Effector CD8-positive, alpha-beta T cell (primary cell): ENCODE data around the gene TMPRSS12.
"Not testable (repeated sequence)": the region's sequence is repeated elsewhere in the genome, so short reads cannot be mapped to it uniquely, and the experiment has no call there.

Source experiments
- DNase-seq: peaks from one replicate; lab custom pipeline; 2025; lab: John Stamatoyannopoulos, UW

The TMPRSS12 gene

DNA sequence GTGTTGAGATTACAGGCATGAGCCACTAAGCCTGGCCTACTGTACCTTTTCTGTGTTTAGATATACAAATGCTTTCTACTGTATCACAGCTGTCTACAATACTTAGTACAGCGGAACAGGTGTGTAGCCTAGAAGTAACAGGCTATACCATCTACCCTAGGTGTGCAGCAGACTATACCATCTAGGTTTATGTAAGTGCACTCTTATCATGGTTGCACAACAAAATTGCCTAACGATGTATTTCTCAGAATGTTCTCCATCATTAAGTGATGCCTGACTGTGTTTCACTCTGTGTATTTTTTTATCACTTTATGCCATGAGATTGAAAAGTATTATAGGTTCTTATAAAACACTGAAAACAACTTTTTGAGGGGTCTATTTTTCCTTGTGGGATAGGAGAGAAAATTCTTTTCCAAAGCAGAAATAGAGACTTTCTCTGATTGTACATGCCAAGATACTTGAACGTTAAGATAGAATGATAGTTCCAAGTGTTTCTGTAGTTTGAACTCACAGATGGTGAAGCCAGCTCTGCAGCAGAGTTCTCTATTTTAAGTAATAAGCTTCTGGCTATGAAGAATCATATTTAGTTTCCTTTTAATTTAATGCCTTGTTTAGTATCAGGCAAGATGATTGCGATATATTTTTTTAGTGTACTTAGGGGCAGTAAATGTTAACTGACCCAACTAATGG, 17.0 kb downstream of the TMPRSS12 start:
- no peak for DNase-seq

DNA sequence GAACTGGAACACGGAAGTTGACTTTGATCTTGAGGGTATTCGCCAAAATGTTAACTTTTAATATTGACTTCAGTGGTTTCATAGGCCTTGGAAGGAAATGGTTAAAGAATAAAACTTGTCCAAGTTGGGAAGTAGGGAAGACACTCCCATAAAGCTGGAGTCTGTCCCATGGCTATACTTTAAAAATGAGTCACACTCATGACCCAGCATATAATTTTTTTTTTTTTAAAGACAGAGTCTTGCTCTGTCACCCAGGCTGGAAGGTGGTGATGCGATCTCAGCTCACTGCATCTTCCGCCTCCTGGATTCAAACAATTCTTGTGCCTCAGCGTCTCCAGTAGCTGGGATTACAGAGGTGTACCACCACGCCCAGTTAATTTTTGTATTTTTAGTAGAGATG, 19.6 kb downstream of the TMPRSS12 start:
- no peak for DNase-seq

DNA sequence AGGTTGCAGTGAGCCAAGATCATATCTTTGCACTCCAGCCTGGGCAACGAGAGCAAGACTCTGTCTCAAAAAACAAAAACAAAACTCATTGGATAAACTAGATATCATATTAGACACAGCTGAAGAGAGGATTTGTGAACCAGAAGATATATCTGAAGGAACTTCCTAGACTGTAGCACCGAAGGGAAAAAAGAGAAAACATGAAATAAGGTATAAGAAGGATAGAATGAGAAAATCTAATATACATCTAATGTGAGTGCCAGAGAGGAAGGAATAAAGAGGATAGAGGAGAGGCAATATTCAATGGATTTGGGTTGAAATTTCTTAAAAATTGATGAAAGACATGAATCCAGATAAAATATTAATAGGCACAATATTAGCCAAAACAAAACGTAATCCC, 22.5 kb downstream of the TMPRSS12 start:
- DNase-seq = no peak

DNA sequence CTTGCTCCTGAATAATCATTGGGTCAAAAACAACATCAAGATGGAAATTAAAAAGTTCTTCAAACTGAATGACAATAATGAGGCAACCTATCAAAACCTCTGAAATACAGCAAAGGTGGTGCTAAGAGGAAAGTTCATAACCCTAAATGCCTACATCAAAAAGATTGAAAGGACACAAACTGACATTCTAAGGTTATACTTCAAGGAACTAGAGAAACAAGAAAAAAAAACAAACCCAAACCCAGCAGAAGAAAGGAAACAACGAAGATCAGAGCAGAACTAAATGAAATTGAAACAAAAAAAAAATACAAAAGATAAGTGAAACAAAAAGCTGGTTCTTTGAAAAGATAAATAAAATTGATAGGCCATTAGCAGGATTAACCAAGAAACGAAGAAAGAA, 26.2 kb downstream of the TMPRSS12 start:
- DNase-seq = not testable (repeated sequence)

DNA sequence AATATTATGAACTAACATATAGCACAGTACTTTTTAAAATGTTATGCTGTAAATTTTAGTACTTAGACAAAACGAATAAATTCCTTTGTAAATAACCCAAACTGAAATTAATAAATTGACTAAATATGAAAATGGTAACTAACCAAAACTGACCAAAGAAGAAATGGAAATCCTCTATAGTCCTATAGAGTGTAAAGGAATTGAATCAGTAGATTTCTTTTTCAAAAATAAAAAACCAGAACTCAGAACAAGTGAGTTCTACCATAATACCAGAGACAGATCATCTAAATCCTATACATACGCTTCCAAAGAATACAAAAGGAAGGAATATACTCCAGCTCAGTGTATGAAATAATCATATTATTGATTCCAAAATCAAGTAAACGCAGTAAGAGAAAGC, 39.8 kb downstream of the TMPRSS12 start:
- no peak for DNase-seq

DNA sequence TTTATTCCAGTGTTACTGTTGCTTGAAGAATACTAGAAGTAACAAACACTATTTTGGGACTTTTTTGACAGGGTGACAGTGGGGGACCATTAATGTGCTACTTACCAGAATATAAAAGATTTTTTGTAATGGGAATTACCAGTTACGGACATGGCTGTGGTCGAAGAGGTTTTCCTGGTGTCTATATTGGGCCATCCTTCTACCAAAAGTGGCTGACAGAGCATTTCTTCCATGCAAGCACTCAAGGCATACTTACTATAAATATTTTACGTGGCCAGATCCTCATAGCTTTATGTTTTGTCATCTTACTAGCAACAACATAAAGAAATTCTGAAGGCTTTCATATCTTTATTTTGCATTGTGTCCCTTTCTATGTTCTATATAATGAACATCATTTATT, 44.5 kb downstream of the TMPRSS12 start:
- DNase-seq = no peak

DNA sequence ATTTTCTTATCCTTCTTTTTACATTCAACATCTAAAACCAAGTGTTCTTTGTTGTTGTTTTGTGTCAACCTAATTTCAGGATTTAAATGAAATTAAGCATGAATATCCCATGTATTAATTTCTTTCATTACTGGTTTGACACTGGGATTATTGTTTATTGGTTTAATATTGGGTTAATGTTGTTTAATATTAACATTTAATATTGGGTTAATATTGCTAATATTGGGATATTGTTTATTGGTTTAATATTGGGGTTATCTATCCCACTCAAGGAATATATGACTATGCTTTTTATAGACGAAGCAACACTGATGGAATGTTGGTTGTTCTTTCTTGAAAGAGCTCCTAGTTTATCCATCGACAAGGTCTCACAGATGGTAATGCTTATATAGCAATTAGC, 45.9 kb downstream of the TMPRSS12 start:
- no peak for DNase-seq

DNA sequence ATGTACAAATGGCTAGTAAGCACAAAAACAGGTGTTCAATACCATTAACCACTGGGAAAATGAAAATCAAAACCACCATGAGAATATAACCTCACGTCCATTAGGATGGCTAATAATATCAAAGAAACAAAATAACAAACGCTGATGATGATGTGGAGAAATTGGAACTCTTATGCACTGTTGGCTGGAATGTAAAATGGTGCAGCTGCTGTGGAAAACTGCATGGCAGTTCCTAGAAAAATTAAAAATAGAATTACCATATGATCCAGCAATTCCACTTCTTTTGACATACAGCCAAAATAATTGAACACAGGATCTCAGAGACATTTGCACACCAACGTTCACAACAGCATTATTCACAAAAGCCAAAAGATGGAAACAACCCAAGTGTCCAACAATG, 51.5 kb downstream of the TMPRSS12 start:
- no peak for DNase-seq

DNA sequence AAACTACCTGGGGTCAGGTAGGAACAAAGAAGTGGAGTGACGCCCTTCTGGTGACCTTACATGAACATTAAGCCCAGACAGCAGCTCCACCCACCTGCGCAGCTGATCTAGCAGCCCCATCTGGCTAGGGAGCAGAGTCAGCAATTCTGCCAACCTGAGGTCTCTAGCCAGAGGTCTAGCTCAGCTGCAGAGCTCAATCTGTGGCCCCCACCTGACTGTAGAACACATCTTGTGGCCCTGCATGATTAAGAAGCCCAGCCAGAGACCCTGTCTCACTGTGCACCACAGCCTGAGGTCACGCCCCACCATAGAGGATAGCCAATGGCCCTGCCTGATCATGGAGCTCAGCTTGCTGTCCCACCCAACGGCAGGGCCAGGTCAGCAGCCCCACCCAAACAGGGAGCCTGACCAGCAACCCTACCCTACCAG, 59.0 kb downstream of the TMPRSS12 start:
- DNase-seq = no peak

DNA sequence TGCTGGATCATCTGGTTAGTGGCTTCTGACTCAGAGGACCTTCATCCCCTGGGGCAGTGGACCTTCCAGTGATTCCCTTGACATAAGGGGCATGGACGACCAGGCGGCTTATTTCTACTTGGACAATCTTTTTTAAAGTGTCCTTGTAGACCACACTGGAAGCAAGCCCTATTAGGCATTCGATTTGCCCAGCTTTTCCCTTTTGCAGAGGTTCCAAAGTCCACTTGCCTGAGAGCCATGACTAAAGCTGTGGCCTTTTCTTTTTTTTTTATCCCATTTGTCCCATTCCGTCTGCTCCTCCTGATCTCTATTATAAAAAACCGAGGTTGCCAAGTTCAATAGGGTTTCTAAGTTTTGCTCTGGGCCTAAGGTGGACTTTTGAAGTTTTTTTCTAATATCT, 65.8 kb downstream of the TMPRSS12 start:
- not testable (repeated sequence) for DNase-seq

DNA sequence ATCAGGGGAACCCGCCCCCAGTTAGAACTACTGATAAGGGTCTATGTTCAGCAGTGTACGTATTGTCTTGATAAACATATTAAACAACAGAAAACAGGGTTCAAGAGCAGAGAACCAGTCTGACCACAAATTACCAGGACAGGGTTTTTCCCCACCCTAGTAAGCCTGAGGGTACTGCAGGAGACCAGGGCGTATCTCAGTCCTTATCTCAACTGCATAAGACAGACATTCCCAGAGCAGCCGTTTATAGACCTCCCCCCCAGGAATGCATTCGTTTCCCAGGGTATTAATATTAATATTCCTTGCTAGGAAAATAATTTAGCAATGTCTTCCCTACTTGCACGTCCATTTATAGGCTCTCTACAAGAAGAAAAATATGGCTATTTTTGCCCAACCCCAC, 69.6 kb downstream of the TMPRSS12 start:
- DNase-seq = not testable (repeated sequence)

DNA sequence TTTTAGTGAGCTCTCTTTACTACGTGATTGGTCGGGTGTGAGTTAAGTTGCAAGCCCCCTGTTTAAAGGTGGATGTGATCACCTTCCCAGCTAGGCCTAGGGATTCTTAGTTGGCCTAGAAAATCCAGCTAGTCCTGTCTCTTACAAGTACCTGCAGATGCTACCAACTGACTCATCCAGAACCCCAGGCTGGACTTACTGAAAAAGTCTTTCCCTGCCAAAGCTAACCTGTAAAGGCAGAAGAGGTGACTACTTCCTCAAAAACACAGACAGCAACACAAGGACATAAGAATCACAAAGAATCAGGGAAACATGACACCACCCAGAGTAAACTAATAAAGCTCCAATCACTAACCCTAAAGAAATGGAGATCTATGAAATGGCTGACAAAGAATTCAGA, 70.5 kb downstream of the TMPRSS12 start:
- no peak for DNase-seq

DNA sequence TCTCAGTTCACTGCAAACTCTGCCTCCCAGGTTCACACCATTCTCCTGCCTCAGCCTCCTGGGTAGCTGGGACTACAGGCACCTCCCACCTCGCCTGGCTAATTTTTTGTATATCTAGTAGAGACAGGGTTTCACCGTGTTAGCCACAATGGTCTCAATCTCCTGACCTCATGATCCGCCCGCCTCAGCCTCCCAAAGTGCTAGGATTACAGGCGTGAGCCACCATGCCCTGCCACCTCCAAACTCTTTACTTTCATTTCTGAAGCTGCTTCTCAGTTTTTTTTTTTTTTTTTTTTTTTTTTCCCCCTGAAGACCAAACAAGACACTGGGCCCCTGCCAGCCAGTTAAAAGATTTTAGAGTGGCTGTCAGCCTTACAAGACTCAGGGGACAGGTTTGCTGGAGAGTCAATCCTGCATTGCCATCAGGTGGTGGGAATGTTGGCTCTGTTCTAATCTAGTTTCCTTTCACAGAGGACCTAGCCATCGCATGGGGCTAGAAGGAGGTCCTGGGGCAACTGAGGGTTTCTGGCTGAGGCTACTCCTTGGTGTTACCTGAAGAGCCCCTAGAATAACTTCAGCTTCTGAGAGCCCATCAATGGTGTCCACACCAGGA, 72.3 kb downstream of the TMPRSS12 start:
- DNase-seq = no peak

DNA sequence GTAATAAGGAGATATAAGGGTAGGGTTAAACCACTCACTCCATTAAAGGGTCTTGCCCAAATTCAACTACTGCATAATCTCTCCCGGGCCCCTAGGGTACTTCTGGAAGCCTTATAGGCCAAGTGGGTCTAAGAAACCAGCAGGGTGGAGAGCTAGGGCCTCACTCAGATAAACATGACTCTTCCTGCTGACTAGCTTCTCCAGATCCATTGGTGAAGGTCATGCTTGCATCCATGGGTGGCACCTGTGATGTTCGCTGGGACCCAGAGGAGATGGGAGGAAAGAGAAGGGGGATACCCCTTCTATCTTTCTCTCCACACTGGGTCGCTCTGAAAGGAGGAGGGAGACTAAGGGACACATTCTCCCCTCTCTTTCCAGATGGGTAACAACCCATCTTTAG, 73.6 kb downstream of the TMPRSS12 start:
- no peak for DNase-seq

DNA sequence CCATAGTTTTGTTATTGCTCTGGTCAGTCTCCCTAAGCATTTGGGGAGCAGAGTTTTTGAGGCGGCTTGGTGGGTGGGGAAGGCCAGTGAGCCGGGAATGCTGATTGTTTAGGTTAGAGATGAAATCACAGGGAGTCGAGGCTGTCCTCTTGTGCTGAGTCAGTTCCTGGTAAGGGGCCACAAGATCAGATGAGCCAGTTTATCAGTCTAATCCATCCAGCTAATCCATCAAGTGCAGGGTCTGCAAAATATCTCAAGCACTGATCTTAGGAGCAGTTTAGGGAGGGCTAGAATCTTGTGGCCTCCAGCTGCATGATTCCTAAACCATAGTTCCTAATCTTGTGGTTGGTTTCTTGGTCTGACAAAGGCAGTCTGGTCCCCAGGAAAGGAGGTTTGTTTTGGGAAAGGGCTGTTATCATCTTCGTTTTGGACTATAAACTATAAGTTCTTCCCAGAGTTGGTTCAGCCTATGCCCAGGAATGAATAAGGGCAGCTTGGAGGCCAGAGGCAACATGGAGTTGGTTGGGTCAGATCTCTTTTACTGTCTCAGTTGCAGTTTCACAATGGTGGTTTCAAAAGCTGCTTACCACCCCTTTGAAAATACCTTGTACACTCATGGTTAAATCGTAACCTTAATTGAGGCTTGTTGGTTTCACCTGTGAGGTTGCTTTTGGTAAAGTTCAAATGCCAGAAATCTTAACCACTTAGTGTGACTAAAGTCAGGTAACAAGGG, 76.0 kb downstream of the TMPRSS12 start:
- no peak for DNase-seq

DNA sequence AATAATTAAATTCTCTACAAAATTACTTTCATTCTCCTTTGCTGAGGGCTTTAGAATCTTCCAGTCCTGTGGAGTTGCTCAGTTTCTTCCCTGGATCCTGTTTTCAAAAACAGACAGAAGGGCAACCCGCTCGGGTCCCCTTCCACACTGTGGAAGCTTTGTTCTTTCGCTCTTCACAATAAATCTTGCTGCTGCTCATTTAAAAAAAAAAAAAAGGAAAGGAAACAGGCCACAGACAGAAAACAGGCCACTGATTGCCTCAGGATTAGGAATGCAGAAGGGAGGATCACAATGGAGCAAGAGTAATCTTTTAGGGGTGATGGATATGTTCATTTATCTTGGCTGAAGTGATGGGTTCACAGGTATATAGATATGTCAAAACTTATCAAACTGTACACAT, 80.1 kb downstream of the TMPRSS12 start:
- no peak for DNase-seq

DNA sequence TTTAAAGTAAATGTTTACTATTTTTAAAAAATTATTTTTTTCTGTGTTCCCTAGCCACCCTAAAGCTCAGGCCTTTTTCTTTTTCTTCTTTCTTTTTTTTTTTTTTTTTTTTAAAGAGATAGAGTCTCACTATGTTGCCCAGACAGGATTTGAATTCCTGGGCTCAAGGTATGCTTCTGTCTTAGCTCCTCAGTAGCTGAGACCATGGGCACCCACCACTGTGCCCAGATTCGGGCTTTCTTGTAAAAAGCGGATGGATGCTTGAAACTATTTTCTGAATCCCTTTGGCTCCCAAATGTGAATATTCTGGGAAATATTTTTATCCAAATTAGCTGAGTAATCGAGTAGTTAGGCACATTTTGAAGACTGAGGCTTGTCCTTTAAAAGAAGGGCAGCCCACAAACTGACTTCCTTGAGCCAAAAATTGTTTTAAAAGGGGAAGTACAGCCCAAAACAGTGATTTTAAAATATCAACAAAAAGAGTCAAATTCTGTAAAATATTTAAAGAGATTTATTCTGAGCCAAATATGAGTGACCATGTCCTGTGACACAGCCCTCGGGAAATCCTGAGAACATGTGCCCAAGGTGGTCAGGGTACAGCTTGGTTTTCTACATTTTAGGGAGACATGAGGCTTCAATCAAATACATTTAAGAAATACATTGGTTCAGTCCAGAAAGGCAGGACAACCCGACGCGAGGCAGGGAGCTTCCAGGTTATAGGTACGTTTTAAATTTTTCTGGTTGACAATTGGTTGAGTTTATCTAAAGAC, 80.8 kb downstream of the TMPRSS12 start:
- DNase-seq = no peak

DNA sequence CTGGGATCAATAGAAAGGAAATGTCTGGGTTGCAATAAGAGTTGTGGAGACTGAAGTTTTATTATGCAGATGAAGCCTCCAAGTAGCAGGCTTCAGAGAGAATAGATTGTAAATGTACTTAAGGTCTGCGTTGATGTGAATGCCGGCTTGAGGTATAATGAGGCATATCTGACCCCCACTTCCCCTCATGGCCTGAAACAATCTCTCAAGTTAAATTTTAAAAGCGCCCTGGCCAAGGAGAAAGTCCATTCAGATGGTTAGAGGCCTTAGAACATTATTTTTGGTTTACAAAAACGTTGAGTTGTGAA, 81.4 kb downstream of the TMPRSS12 start:
- DNase-seq = no peak

DNA sequence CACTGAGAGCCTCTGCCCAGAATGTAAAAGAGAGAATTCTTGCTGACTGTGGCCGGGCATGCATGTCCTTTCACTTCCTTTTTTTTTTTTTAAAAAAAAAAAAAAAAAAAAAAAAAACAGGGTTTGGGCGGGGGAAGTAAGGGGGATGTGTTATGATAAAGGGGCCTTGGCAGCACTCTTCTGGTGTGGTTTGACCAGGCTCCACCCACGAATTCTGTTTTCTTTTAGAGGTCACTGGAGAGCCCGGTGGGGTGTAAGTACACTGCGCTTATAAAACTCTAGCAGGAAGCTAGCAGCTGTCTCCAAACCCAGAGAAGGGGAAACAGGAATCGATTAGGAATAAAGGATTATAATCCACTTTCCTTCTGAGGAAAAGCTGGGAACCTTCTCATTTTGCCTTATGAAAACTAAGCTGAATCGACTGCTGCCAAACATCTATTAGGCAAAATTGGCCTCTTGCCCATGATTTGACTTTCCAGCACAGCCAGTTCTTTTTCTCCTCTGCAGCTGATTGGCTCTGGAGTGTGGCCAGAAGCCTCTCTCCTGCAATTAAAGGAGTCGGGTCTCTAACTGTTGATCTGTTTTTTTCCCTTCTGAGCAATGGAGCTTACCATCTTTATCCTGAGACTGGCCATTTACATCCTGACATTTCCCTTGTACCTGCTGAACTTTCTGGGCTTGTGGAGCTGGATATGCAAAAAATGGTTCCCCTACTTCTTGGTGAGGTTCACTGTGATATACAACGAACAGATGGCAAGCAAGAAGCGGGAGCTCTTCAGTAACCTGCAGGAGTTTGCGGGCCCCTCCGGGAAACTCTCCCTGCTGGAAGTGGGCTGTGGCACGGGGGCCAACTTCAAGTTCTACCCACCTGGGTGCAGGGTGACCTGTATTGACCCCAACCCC, 82.0 kb downstream of the TMPRSS12 start:
- DNase-seq = peak; percentile 15

DNA sequence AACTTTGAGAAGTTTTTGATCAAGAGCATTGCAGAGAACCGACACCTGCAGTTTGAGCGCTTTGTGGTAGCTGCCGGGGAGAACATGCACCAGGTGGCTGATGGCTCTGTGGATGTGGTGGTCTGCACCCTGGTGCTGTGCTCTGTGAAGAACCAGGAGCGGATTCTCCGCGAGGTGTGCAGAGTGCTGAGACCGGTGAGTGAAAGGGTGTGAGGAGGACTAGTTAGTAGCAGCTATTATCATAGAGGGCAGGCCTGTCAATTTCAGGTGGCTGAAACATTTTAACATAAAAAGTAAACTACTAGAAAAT, 82.6 kb downstream of the TMPRSS12 start:
- no peak for DNase-seq

DNA sequence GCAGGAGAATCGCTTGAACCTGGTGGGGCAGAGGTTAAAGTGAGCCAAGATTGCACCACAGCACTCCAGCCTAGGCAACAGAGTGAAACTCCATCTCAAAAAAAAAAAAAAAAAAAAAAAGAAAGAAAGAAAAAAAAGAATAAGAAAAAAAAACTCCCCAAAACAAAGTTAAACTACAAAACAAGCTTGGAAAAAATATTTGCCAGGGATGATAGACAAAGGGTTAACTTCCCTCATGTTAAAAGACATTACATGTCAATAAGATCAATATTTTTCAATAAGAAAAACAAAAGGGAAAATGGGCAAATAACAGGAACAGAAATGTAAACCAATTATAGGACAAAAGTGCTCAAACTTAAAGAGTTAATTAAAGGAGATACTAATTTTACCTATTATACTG, 83.2 kb downstream of the TMPRSS12 start:
- no peak for DNase-seq

DNA sequence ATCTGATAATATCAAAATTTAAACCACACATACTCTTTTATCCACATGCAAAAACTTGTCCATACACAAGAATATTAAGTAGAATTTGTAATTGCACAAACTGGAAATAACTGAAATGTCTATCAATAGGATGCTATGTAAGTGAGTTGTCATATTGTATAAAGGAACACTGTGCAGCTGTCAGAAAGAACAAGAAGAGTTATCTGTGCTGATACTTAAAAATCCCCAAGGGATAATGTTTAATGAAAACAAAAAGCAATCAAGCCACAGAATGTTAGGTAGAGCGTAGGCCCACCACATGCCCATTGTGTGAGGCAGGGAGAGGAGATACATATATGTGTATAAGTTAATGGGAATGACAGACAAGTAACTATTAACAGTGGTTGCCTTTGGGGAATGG, 83.7 kb downstream of the TMPRSS12 start:
- no peak for DNase-seq
